IPS-18c (cell line): ENCODE data around the gene ANKFY1.
"Not testable (repeated sequence)": the region's sequence is repeated elsewhere in the genome, so short reads cannot be mapped to it uniquely, and the experiment has no call there.

Experiments
- H3K4me3 ChIP-seq: 2 replicates; pipeline ENCODE4 v1.7.0; 2013; ENCODE audit warnings: low read depth, mild to moderate bottlenecking, low read length, moderate library complexity; ENCODE audit not compliant: insufficient read depth
- H3K9me3 ChIP-seq: one replicate; pipeline ENCODE4 v1.6.1; 2013; ENCODE audit warnings: mild to moderate bottlenecking, low read length, moderate library complexity; ENCODE audit not compliant: control insufficient read depth, insufficient read depth

The ANKFY1 gene

GRCh38 chr17:4152471-4152870 is 111.3 kb downstream of the ANKFY1 start:
- Histone ChIP-seq H3K9me3 (no peaks in the 10 kb centered on the region), H3K4me3 (no peak overlapping the region)

- Histone ChIP-seq H3K4me3 (no peak overlapping the region), H3K9me3 (no peaks in the 10 kb centered on the region)
These were observed 113.7 kb downstream of the ANKFY1 start for GRCh38 chr17:4150096-4150495.

GRCh38 chr17:4148611-4149308 is 115.0 kb downstream of the ANKFY1 start:
- no peaks in the 10 kb centered on the region for H3K9me3 ChIP-seq
- no peak overlapping the region for H3K4me3 ChIP-seq

GRCh38 chr17:4147751-4148310 is 115.9 kb downstream of the ANKFY1 start:
- Histone ChIP-seq H3K9me3 (no peaks in the 10 kb centered on the region), H3K4me3 (no peak overlapping the region)

- H3K9me3 ChIP-seq = no peaks in the 10 kb centered on the region
- no peak overlapping the region for H3K4me3 ChIP-seq
These were observed 117.1 kb downstream of the ANKFY1 start for GRCh38 chr17:4146641-4147040.

GRCh38 chr17:4144422-4144747 is 119.4 kb downstream of the ANKFY1 start:
- Histone ChIP-seq H3K9me3 (no peaks in the 10 kb centered on the region), H3K4me3 (peak overlapping the region; percentile 90)

GRCh38 chr17:4143563-4144421 is 120.0 kb downstream of the ANKFY1 start:
- Histone ChIP-seq H3K9me3 (no peaks in the 10 kb centered on the region), H3K4me3 (peak overlapping the region; percentile 90)

- Histone ChIP-seq H3K4me3 (peak overlapping the region; percentile 90), H3K9me3 (no peaks in the 10 kb centered on the region)
These were observed 121.5 kb downstream of the ANKFY1 start for GRCh38 chr17:4142107-4142900.

- no peaks in the 10 kb centered on the region for H3K9me3 ChIP-seq
These were observed 123.7 kb downstream of the ANKFY1 start for GRCh38 chr17:4140125-4140524.

GRCh38 chr17:4138906-4139526 is 124.8 kb downstream of the ANKFY1 start:
- H3K9me3 ChIP-seq = not testable (repeated sequence)

More at GRCh38 chr17:4140125-4140524, 123.7 kb downstream of the ANKFY1 start:
- no peak overlapping the region for H3K4me3 ChIP-seq

GRCh38 chr17:4136373-4136772 is 127.4 kb downstream of the ANKFY1 start:
- Histone ChIP-seq H3K9me3 (no peaks in the 10 kb centered on the region), H3K4me3 (no peak overlapping the region)

More at GRCh38 chr17:4138906-4139526, 124.8 kb downstream of the ANKFY1 start:
- H3K4me3 ChIP-seq = not testable (repeated sequence)

GRCh38 chr17:4135489-4135888 is 128.3 kb downstream of the ANKFY1 start:
- Histone ChIP-seq H3K4me3 (no peak overlapping the region), H3K9me3 (no peaks in the 10 kb centered on the region)

GRCh38 chr17:4134721-4135120 is 129.1 kb downstream of the ANKFY1 start:
- Histone ChIP-seq H3K4me3 (no peak overlapping the region), H3K9me3 (no peaks in the 10 kb centered on the region)

GRCh38 chr17:4130715-4131114 is 133.1 kb downstream of the ANKFY1 start:
- Histone ChIP-seq H3K9me3 (no peaks in the 10 kb centered on the region), H3K4me3 (no peak overlapping the region)

- Histone ChIP-seq H3K9me3 (no peaks in the 10 kb centered on the region), H3K4me3 (no peak overlapping the region)
These were observed 136.2 kb downstream of the ANKFY1 start for GRCh38 chr17:4127555-4127954.

- H3K4me3 ChIP-seq = no peak overlapping the region
- no peaks in the 10 kb centered on the region for H3K9me3 ChIP-seq
These were observed 138.2 kb downstream of the ANKFY1 start for GRCh38 chr17:4125552-4125951.

- H3K4me3 ChIP-seq = no peak overlapping the region
- H3K9me3 ChIP-seq = no peaks in the 10 kb centered on the region
These were observed 138.8 kb downstream of the ANKFY1 start for GRCh38 chr17:4124999-4125398.
